Measurements from ENCODE around the gene TAF4.

Gene TAF4

DNA sequence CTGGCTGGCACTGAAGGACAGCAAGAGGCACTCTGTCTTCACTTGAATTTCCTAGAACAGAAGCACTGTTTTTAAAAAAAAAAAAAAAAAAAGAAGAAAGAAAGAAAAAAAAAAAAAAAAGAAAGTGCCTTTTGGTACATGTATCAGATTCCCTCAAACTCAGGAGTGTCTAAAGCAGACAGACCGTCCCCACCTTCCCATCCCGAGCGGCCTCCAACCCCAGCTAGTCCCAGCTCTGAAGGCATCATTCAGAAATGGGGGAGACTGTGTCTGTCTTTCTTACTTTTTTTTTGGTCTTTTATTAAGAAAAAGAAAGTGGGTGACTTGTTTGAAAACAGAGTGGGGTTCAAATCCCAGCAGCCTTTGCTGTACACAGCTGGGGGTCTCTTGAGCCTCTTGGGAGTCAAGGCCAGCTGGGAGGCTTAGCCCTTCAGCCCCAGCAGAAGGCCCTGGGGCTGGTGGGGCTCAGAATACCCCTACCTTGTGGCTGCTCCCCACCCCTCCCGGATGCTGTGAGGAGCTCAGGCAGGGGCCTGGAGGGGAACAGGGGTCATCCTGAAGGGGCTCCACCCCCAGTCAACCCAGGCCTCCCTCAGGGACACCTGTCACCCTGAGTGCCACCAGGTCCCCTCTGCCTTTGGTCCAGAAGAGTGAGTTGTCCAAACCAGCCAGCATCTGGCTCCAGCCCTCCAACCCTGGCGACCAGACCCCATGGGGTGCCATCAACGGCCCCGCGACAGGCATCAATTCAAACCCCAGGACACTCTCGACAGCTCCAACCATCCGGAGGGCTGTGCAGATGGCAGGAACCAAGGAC, 128.3 kb downstream of the TAF4 start:
- no peak for DNase-seq (ENCODE audit: low read depth, low spot score)
- H3K27ac ChIP-seq = no peak overlapping the region

DNA sequence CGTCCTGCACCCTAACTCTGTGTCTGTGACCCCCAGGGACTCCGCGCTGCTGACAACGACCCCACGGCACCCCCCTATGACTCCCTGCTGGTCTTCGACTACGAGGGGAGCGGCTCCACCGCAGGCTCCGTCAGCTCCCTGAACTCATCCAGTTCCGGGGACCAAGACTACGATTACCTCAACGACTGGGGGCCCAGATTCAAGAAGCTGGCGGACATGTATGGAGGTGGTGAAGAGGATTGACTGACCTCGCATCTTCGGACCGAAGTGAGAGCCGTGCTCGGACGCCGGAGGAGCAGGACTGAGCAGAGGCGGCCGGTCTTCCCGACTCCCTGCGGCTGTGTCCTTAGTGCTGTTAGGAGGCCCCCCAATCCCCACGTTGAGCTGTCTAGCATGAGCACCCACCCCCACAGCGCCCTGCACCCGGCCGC, 129.0 kb downstream of the TAF4 start:
- no peak overlapping the region for H3K27ac ChIP-seq
- no peak for DNase-seq (ENCODE audit: low read depth, low spot score)

DNA sequence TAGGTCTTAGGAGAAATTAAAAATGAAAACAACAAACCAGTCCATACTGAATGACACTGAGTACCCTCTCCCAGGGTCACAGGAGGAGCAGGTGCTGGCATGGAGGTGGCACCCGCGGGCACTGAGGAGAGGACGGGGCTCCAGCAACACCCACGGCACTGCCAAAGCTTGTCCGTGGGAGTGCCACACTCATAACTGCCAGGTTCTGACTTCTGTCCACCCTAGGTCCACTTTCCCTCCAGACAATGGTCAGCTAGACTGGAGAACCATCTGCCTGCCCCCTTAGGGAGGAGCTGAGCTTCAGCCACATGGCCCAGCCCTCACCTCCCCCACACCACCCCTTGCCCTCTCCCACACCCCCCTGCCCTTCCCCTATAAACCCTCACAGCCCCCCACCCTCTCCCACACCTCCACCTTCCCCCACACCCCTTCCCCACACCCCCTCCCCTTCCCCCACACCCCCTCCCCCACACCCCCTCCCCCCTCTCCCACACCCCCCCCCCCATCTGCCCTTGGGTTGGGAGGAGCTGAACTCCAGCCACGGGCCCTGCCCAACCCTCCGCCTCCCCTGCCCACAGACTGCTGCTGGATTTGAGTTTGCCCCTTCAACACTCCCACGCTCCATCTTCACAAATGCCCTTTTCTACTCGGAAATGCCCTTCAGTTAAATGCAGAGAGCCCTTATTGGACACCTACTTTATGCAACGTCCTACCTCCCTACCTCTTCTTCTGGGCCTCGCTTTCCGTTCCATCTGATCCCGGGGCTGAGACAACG, 129.6 kb downstream of the TAF4 start:
- no peak for DNase-seq (ENCODE audit: low read depth, low spot score)
- H3K27ac ChIP-seq = no peak overlapping the region

DNA sequence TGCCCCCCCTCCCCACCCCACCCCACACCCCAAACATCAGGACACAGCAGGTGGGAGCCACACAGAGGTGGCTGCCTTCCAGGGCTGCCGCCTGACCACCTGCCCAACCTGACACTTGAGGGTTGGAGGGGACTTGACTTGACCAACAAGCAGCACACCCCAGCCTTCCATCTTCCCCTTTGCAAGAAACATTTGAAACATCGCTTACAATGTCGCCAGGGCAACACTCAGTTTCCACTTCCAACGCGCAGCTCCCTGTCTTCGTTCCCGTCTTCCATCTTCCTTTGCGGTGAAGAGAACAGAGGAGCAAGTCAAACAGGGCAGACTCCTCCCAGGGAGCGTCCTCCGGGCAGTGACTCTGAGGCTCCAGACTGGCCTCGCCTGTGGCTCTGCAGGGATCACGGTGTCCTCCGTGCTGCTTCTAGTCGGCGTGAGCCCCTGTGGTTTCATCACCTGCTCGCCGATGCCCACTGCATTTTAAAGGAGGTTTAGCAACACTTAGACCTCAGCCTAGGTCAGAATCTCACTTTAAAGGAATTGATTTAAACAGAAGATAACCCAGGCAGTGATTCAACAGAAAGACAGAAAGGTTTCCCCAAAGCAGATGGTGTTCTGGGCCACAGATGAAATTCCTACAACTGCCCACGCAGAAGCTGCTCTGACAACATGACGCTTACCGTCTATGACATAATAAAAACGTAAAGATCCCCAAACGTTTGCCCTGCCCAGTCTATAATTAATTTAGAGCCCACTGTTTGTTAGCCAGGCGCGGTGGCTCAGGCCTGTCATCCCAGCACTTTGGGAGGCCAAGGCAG, 130.8 kb downstream of the TAF4 start:
- H3K27ac ChIP-seq = no peak overlapping the region
- no peak for DNase-seq (ENCODE audit: low read depth, low spot score)

DNA sequence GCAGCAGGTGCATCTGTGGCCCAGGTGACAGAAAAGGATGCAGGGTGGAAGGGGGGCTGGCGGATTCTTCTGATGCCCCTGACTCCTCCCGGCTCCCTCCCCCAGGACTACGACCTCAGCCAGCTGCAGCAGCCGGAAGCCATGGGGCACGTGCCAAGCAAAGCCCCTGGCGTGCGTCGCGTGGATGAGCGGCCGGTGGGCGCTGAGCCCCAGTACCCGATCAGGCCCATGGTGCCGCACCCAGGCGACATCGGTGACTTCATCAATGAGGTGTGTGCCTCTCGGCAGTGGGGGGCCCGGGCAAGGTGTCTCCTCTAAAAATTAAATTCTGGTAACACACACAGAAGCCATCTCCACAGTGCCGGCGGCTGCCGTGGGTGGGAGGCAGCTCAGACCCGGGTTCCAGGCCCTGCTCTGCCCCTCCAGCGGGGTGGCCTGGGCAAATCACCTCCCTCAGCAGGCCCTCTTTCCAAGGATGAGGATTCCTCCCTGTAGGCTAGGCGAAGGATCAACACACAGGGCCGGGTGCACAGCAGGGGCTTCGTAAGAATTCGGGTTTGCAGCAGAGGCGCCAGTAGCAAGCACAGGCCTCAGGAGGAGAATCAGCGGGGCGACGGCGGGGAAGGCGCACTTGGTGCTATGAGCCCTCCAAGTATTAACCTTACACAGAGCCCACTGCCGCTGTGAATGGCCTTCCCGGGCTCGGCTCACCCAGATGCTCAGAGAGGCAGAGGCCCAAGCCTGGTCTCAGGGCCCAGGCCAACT, 131.5 kb downstream of the TAF4 start:
- no peak for DNase-seq (ENCODE audit: low read depth, low spot score)
- no peak overlapping the region for H3K27ac ChIP-seq

DNA sequence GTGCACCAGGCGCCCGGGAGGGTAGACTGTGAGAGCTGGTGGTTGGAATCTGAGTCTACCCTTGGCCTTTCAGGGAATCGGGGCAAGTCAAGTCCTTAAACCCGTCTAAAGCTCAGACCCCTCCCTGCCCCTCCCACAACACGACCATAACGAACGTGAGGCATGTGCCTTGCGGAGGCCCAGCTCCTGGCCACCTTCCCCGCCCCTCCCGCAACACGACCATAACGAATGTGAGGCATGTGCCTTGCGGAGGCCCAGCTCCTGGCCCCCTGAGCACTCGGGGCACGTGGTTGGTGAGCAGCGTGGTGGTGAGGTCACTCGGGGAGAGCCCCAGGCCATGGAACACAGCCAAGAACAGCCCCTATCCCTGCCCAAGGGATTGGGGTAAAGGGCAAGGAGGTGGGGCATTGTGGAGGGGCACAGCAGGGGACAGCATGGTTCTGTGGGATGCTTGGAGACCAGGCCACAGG, 132.2 kb downstream of the TAF4 start:
- H3K27ac ChIP-seq = no peak overlapping the region
- DNase-seq (ENCODE audit: low read depth, low spot score) = no peak

DNA sequence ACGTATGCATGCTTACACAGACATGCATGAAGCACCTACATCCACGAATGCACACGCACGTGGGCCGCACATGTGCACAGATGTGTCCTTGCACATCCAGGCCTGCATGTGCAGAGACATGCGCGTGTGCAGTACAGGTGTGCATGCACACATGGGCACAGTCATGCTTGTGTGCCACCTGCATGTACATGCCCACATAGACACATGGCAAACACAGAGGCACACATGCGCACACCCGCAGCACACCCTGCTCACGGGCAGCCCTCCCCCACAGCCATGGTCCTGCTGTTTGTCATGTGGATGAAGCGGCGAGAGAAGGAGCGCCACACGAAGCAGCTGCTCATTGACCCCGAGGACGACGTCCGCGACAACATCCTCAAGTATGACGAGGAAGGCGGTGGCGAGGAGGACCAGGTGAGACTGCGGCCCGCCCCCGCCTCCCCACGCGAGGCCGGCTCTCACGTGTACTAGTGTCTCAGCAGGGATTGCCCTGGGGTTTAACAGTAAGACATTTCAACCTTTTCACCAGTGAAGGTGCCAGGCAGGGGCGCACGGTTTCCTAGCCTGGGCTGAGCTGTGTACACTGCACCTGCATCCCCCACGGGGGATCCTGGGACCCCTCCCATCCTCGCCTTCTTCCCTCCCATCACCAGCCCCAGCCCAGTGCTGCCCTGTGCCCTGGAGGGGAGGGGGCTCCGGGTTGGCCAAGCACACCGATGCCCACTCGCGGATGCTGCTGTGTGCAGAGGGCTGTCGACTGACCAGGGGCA, 132.8 kb downstream of the TAF4 start:
- H3K27ac ChIP-seq = no peak overlapping the region

DNA sequence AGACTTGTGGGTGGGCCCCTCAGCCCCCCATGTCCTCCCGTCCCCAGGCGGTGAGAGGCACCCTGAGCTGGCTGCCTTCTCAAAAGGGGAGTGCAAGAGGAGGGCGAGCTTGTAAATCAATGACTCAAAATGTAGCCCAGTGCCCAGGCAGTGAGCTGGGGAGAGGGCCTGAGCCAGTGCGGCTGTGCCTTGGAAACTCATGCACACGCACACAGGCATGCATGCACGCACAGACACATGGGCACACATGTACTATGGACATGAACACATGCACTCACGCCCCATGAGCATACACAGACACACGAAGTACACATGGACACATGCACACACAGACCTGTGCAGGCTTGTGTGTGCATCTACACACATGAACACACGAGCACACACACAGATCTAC, 133.5 kb downstream of the TAF4 start:
- H3K27ac ChIP-seq = no peak overlapping the region
- no peak for DNase-seq (ENCODE audit: low read depth, low spot score)

More for the DNA sequence above, 132.8 kb downstream of the TAF4 start:
- no peak for DNase-seq (ENCODE audit: low read depth, low spot score)

DNA sequence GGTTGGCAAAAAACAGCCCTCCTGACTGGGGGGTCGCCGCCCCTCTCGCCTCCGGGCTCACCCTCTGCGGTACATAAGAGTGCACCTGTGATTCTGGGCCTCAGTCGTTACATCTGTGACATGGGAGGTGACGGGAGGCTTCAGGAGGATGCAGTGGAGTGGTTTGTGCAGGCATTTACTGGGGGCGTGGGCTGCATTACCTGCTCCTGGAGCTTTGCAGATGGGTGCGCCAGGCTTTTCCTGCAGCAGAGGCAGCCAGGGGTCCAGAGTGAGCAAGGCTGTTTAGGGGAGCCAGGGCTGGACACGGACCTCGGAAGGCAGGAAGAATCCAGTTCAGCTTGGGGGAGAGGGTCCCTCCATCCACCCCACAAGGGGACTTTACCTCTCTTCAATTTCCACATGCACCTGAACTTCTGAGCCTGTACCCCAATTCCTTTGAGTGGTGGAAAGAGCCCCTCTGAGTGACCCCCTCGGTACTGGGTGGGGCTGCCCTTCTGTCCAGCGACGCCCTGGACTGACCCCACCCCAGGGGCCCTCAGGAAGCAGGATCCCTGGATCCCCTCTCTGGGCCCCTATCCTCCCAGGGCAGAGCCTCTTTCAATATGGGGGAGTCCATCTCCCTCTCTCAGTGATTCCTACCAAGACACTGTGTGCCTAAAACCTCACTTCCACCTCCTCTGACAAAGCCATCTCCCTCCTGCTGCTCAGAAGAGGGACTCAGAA, 134.0 kb downstream of the TAF4 start:
- H3K27ac ChIP-seq = no peak overlapping the region

DNA sequence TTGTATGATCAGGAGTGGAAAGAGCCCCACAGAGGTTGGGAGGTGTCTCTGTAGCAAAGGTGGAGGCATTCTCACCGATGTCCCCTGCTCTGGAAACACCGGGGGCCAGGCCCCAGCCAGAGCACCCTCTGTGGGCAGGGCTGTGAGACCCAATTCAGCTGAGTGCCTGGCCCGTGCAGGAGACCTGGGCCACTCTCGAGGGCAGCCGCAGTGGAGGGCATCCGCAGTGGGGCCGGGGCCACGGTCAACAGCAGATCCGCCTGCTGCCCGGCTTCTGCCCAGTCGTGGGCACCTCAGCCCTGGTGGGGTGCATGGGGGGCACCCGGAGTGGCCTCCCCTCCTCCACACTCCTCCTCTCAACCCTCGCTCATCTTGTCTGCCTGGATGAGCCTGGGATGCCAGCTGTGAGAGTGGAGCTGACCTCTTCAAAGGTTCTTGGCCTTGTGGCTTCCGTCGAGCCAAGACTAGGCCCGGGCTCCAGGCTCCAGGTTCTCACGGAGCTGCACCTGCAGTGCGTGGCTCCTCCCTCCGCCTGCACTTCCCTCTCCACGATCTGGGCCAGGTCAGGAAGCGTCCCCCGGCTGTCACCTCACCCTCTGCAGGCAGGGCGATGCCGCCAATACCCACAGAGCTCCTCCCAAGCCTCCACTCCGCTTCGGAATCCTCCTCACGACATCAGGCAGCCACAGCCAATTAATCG, 134.8 kb downstream of the TAF4 start:
- DNase-seq (ENCODE audit: low read depth, low spot score) = no peak
- no peak overlapping the region for H3K27ac ChIP-seq

More for the DNA sequence above, 134.0 kb downstream of the TAF4 start:
- no peak for DNase-seq (ENCODE audit: low read depth, low spot score)

DNA sequence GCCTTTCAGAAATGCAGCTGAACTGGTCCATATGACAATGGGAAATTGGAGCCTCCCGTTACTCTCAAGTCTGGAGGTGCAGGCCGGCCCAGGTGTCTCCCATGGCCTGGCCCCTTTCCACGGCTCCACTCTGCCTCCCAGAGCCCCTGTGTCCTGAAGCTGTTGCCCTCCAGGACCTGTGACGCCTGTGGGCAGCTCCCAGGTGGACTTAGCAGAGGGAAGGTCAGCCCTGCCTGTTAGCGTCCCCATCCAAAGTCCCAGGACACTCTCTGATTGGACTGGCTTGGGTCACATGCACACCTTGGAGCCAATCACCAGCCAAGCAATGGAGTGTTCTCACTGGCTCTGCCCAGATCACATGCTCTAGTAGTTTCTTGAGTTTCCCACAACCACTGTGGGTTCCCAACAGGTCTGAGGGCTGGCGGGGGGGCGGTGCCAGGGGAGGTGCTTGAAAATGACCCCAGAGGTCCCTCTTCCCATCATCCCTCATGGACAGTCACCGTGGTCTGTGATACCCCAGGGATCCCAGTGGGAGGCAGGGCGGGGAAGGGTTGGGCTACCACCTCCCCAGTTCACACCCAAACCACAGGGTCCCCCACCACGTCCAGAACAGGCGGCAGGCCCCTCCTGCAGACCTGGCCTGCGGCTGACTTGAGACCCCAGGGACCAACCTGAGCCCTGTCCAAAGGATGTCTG, 135.6 kb downstream of the TAF4 start:
- no peak overlapping the region for H3K27ac ChIP-seq
- DNase-seq (ENCODE audit: low read depth, low spot score) = no peak

DNA sequence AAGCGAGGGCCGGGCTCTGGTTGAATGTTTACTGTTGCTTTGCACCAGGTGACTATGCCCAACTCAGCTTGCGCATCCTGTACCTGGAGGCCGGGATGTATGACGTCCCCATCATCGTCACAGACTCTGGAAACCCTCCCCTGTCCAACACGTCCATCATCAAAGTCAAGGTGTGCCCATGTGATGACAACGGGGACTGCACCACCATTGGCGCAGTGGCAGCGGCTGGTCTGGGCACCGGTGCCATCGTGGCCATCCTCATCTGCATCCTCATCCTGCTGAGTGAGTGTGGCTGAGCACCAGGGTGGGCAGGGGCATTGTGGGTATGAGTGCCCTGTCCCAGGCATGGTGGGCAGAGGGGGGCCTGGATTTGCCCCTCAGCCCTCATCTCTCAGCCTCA, 136.1 kb downstream of the TAF4 start:
- no peak overlapping the region for H3K27ac ChIP-seq
- DNase-seq (ENCODE audit: low read depth, low spot score) = no peak

DNA sequence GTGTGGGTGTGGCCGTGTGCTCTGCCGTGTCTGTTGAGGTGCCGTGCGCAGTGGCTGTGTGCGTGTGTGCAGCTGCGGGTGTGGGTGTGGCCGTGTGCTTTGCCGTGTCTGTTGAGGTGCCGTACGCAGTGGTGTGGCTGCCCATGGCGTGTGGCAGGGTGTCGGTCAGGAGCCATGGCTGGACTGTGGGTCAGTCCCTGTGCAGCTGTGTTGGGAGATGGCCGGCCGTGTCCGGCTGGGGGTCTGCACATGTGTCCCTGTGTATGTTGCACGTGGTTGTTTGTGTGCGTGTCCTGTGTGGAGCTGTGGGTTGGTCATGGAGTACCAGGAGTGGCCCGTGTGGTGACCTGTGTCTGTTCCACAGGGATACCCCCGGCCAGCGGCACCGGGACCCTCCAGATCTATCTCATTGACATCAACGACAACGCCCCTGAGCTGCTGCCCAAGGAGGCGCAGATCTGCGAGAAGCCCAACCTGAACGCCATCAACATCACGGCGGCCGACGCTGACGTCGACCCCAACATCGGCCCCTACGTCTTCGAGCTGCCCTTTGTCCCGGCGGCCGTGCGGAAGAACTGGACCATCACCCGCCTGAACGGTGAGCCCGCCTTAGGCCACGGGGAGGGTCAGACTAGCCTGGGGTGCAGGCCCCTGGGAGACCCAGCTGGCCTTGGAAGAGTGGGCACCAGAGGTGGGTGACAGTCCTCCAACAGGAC, 137.7 kb downstream of the TAF4 start:
- no peak overlapping the region for H3K27ac ChIP-seq
- DNase-seq (ENCODE audit: low read depth, low spot score) = no peak

DNA sequence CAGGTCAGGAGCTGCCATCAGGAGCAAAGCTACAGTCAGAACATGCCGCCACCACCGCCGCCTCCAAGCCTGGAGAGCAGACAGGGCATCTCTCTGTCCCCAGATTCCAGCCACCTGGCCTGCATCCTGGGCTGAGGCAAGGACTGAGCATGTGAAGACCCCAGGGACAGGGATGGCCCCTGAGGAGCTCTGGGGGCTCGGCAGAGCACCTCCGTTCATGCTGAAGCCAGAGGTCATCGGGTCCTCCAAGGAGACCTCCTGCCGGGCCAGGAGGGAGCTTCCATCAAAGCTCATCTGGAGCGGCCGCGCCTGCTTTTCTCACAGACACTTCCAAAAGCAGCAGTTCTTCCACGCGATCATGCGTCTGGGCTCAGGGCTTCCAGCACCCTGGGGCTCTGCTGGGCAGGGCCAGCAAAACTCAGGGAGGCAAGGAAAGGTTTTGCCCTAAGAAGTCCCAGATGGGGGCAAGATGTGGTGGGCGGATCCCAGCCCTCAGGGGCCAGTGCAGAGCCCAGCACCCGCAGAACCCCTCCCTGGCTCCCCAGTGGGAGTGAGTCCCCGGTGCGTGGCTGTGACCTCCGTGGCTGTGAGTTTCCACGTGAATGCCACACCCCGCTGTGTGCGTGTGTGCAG, 138.4 kb downstream of the TAF4 start:
- no peak for DNase-seq (ENCODE audit: low read depth, low spot score)
- H3K27ac ChIP-seq = no peak overlapping the region

DNA sequence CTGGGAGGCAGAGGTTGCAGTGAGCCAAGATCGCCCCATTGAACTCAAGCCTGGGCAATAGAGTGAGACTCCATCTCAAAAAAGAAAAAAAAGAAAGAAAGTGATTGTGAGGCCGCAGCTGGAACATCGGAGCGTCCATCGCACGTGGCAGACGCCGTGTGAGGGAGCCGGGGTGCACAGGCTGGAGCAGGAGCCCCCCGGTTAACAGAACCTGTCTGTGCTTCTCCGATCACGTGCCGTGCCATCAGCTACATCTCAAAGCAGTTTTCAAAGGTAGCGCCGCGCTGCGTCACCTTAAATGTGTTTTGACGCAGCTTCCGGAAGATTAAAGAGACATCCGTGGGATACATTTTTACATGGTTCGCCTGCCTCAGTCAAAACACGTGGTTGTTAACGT, 138.9 kb downstream of the TAF4 start:
- no peak for DNase-seq (ENCODE audit: low read depth, low spot score)
- H3K27ac ChIP-seq = no peak overlapping the region

DNA sequence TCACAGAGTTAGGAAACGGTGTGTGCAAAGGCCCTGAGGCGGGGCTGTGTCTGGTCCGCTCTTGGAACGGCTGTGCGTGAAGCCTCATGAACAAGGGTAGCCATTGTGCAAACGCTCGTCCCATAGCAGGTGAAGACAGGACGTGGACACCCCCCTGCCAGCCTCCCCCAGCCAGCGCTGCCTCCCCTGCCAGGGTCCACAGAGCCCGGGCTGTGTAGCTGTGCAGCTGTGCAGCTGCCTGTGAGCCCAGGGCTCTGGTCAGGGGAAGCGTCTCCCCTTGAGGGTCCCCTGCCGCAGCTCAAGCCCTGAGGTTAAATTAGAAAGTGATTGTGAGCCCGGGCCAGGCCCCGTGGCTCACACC, 139.4 kb downstream of the TAF4 start:
- H3K27ac ChIP-seq = no peak overlapping the region
- no peak for DNase-seq (ENCODE audit: low read depth, low spot score)

Measured in epithelial cell of prostate (primary cell).